Panc1 (cell line): ENCODE data around the gene DCTD.

ENCODE experiments used
- POLR2AphosphoS5 ChIP-seq: IDR thresholded peaks from 2 replicates; pipeline ENCODE4 v1.6.1; 2012; ENCODE audit warnings: mild to moderate bottlenecking, low read depth, low read length, moderate library complexity
- SIN3A ChIP-seq: IDR thresholded peaks from 2 replicates; pipeline ENCODE4 v1.6.1; 2012; ENCODE audit warnings: low read depth, mild to moderate bottlenecking, low read length, moderate library complexity, borderline replicate concordance; ENCODE audit not compliant: insufficient read depth
- TCF7L2 ChIP-seq: IDR thresholded peaks from 2 replicates; pipeline ENCODE4 v1.6.1; 2011; ENCODE audit warnings: mild to moderate bottlenecking, low read depth, low read length, inconsistent platforms
- TF ChIP-seq, protein P1 (sequence below): fragments of 450-650 bp; IDR thresholded peaks from 2 replicates; pipeline ENCODE4 v1.5.1; 2017; ENCODE audit warnings: mild to moderate bottlenecking
- TF ChIP-seq, protein P2 (sequence below), 2 experiments: IDR thresholded peaks; 2 replicates each; pipeline ENCODE4 v1.6.1; 2011 to 2012; ENCODE audit warnings: low read depth in 2 of 2, control low read depth in 1 of 2, low read length in 1 of 2, mild to moderate bottlenecking in 1 of 2, moderate library complexity in 1 of 2; ENCODE audit not compliant: insufficient read depth in 1 of 2

DNA sequence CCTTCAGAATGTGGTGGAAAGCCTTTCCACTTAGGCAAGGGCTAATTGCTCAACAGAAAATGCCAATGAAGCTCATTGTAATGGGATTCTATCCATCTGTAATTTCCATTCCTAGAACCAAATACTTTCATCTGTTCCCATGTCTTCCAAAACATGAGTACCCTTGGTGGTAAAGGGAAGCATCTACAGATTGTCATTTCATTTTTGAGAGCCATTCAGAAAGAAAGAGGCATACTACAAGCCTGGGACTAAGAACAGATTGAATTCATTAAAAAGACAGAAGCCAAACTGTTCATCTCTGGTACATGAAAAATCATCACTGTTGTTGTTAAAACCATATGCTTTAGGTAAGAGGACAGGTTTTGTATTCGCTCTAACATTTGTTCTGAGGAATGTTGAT is 43.6 kb upstream of the DCTD start:
- TF ChIP-seq, protein P1, sequence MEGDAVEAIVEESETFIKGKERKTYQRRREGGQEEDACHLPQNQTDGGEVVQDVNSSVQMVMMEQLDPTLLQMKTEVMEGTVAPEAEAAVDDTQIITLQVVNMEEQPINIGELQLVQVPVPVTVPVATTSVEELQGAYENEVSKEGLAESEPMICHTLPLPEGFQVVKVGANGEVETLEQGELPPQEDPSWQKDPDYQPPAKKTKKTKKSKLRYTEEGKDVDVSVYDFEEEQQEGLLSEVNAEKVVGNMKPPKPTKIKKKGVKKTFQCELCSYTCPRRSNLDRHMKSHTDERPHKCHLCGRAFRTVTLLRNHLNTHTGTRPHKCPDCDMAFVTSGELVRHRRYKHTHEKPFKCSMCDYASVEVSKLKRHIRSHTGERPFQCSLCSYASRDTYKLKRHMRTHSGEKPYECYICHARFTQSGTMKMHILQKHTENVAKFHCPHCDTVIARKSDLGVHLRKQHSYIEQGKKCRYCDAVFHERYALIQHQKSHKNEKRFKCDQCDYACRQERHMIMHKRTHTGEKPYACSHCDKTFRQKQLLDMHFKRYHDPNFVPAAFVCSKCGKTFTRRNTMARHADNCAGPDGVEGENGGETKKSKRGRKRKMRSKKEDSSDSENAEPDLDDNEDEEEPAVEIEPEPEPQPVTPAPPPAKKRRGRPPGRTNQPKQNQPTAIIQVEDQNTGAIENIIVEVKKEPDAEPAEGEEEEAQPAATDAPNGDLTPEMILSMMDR, result no peak
- TF ChIP-seq POLR2AphosphoS5, result no peak
- TF ChIP-seq, protein P2, sequence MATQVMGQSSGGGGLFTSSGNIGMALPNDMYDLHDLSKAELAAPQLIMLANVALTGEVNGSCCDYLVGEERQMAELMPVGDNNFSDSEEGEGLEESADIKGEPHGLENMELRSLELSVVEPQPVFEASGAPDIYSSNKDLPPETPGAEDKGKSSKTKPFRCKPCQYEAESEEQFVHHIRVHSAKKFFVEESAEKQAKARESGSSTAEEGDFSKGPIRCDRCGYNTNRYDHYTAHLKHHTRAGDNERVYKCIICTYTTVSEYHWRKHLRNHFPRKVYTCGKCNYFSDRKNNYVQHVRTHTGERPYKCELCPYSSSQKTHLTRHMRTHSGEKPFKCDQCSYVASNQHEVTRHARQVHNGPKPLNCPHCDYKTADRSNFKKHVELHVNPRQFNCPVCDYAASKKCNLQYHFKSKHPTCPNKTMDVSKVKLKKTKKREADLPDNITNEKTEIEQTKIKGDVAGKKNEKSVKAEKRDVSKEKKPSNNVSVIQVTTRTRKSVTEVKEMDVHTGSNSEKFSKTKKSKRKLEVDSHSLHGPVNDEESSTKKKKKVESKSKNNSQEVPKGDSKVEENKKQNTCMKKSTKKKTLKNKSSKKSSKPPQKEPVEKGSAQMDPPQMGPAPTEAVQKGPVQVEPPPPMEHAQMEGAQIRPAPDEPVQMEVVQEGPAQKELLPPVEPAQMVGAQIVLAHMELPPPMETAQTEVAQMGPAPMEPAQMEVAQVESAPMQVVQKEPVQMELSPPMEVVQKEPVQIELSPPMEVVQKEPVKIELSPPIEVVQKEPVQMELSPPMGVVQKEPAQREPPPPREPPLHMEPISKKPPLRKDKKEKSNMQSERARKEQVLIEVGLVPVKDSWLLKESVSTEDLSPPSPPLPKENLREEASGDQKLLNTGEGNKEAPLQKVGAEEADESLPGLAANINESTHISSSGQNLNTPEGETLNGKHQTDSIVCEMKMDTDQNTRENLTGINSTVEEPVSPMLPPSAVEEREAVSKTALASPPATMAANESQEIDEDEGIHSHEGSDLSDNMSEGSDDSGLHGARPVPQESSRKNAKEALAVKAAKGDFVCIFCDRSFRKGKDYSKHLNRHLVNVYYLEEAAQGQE (IDR thresholded peaks at IDR 0.05; ENCODE audit: insufficient read depth in 1 of 2, low read depth in 2 of 2, low read length in 1 of 2), result no peak
- TF ChIP-seq SIN3A, result no peak
- TF ChIP-seq TCF7L2, result no peak
